HL-60 (cell line): ENCODE measurements around the gene PADI6.

Experiments
- GABPA ChIP-seq: IDR thresholded peaks from 2 replicates; pipeline ENCODE4 v1.6.1; 2012; ENCODE audit warnings: low read depth
- POLR2AphosphoS5 ChIP-seq: IDR thresholded peaks from 2 replicates; pipeline ENCODE4 v1.6.1; 2012; ENCODE audit warnings: low read depth
- TF ChIP-seq, protein P1 (sequence below): IDR thresholded peaks from one replicate; pipeline ENCODE4 v1.5.1; 2011; ENCODE audit warnings: low read length, control low read depth, inconsistent platforms; ENCODE audit not compliant: insufficient read depth
- TF ChIP-seq, protein P2 (sequence below): IDR thresholded peaks from 2 replicates; pipeline ENCODE4 v1.6.1; 2012; ENCODE audit warnings: low read depth; ENCODE audit not compliant: insufficient replicate concordance

DNA sequence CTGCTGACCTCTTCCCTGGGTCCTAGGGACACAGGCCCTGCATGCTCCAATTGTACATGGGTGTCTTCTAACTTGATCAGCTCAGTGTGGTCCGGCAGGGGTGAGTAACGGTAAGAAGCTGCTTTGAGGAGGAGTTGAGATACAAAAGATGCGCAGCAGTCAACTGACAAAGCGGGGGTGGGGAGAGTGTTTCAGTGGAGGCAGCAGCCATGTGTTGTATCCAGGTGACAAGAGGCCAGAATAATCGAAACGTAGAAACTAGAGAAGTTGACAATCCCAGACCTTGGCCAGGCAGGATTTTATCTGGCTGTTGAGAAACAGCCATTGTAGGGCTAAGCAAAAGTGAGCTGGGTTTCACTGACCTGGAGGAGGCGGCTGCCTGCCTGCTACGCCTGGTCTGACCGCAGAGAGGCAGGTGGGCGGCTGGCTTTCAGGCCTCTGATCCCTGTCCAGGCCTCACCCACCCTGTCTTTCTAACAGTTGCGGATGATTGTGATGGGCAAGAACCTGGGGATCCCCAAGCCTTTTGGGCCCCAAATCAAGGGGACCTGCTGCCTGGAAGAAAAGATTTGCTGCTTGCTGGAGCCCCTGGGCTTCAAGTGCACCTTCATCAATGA is 28.8 kb downstream of the PADI6 start:
- TF ChIP-seq, protein P1, sequence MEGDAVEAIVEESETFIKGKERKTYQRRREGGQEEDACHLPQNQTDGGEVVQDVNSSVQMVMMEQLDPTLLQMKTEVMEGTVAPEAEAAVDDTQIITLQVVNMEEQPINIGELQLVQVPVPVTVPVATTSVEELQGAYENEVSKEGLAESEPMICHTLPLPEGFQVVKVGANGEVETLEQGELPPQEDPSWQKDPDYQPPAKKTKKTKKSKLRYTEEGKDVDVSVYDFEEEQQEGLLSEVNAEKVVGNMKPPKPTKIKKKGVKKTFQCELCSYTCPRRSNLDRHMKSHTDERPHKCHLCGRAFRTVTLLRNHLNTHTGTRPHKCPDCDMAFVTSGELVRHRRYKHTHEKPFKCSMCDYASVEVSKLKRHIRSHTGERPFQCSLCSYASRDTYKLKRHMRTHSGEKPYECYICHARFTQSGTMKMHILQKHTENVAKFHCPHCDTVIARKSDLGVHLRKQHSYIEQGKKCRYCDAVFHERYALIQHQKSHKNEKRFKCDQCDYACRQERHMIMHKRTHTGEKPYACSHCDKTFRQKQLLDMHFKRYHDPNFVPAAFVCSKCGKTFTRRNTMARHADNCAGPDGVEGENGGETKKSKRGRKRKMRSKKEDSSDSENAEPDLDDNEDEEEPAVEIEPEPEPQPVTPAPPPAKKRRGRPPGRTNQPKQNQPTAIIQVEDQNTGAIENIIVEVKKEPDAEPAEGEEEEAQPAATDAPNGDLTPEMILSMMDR = no peak
- TF ChIP-seq POLR2AphosphoS5 = no peak
- TF ChIP-seq, protein P2, sequence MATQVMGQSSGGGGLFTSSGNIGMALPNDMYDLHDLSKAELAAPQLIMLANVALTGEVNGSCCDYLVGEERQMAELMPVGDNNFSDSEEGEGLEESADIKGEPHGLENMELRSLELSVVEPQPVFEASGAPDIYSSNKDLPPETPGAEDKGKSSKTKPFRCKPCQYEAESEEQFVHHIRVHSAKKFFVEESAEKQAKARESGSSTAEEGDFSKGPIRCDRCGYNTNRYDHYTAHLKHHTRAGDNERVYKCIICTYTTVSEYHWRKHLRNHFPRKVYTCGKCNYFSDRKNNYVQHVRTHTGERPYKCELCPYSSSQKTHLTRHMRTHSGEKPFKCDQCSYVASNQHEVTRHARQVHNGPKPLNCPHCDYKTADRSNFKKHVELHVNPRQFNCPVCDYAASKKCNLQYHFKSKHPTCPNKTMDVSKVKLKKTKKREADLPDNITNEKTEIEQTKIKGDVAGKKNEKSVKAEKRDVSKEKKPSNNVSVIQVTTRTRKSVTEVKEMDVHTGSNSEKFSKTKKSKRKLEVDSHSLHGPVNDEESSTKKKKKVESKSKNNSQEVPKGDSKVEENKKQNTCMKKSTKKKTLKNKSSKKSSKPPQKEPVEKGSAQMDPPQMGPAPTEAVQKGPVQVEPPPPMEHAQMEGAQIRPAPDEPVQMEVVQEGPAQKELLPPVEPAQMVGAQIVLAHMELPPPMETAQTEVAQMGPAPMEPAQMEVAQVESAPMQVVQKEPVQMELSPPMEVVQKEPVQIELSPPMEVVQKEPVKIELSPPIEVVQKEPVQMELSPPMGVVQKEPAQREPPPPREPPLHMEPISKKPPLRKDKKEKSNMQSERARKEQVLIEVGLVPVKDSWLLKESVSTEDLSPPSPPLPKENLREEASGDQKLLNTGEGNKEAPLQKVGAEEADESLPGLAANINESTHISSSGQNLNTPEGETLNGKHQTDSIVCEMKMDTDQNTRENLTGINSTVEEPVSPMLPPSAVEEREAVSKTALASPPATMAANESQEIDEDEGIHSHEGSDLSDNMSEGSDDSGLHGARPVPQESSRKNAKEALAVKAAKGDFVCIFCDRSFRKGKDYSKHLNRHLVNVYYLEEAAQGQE = no peak
- no peak for TF ChIP-seq GABPA
